ENCODE data around the gene LDHA.

LDHA gene

GRCh38 chr11:18394275-18394927, at the start of gene LDHA:
Gene LDHA, plus strand, starts transcription at chr11:18394563. Its CDS starts 2,280 bp downstream, at chr11:18396843.
- peak; percentile 99 for DNase-seq (ENCODE audit: low read depth)

- no peak for DNase-seq (ENCODE audit: low read depth)
These were observed 46.8 kb upstream of the LDHA start for GRCh38 chr11:18347471-18348125.

GRCh38 chr11:18352581-18352980, 41.8 kb upstream of the LDHA start:
- no peak for DNase-seq (ENCODE audit: low read depth)

GRCh38 chr11:18358646-18359045, 35.7 kb upstream of the LDHA start:
- no peak for DNase-seq (ENCODE audit: low read depth)

GRCh38 chr11:18361154-18361553, 33.2 kb upstream of the LDHA start:
- DNase-seq (ENCODE audit: low read depth), result no peak

- no peak for DNase-seq (ENCODE audit: low read depth)
These were observed 29.8 kb upstream of the LDHA start for GRCh38 chr11:18364495-18365073.

- DNase-seq (ENCODE audit: low read depth), result no peak
These were observed 28.6 kb upstream of the LDHA start for GRCh38 chr11:18365741-18366140.

- no peak for DNase-seq (ENCODE audit: low read depth)
These were observed 28.1 kb upstream of the LDHA start for GRCh38 chr11:18366286-18366685.

- no peak for DNase-seq (ENCODE audit: low read depth)
These were observed 26.9 kb upstream of the LDHA start for GRCh38 chr11:18367431-18367830.

- no peak for DNase-seq (ENCODE audit: low read depth)
These were observed 26.1 kb upstream of the LDHA start for GRCh38 chr11:18368221-18368620.

- DNase-seq (ENCODE audit: low read depth), result no peak
These were observed 25.0 kb upstream of the LDHA start for GRCh38 chr11:18369398-18369797.

- no peak for DNase-seq (ENCODE audit: low read depth)
These were observed 23.1 kb upstream of the LDHA start for GRCh38 chr11:18371279-18371678.

- DNase-seq (ENCODE audit: low read depth), result no peak
These were observed 22.2 kb upstream of the LDHA start for GRCh38 chr11:18372201-18372600.

- no peak for DNase-seq (ENCODE audit: low read depth)
These were observed 19.4 kb upstream of the LDHA start for GRCh38 chr11:18374956-18375355.

GRCh38 chr11:18375941-18376340, 18.4 kb upstream of the LDHA start:
- no peak for DNase-seq (ENCODE audit: low read depth)

- DNase-seq (ENCODE audit: low read depth), result no peak
These were observed 15.2 kb upstream of the LDHA start for GRCh38 chr11:18379201-18379600.

GRCh38 chr11:18383388-18384156, 10.8 kb upstream of the LDHA start:
- DNase-seq (ENCODE audit: low read depth), result peak; percentile 40

- DNase-seq (ENCODE audit: low read depth), result no peak
These were observed 10.2 kb upstream of the LDHA start for GRCh38 chr11:18384157-18384641.

GRCh38 chr11:18390088-18390487, 4.3 kb upstream of the LDHA start:
- DNase-seq (ENCODE audit: low read depth), result no peak

GRCh38 chr11:18392434-18393321, 1.7 kb upstream of the LDHA start:
- no peak for DNase-seq (ENCODE audit: low read depth)

- no peak for DNase-seq (ENCODE audit: low read depth)
These were observed 635 bp upstream of the LDHA start for GRCh38 chr11:18393581-18394274.

Data from activated T-cell treated with anti-CD3 and anti-CD28 coated beads for 1 hour (primary cell).